Karpas-422 (cell line): ENCODE results near the gene CMBL. TPM values are rescaled to one million over a fixed set of nuclear protein-coding genes. Genes with fewer than 3 reads are reported as not detected.
"Not testable (repeated sequence)": the region's sequence is repeated elsewhere in the genome, so short reads cannot be mapped to it uniquely, and the experiment has no call there.

Experiments
- DNase-seq: peaks from one replicate; pipeline ENCODE4 v3.0.0-alpha.2; 2015
- H2AFZ ChIP-seq: fragments of 200-600 bp; sonication (generic); 2 replicates; pipeline ENCODE4 v1.6.1; 2014; ENCODE audit warnings: antibody characterized with exemption, low read length, mixed read lengths
- H3K27ac ChIP-seq: fragments of 200-600 bp; sonication (generic); 2 replicates; pipeline ENCODE4 v1.5.1; 2014; ENCODE audit warnings: mild to moderate bottlenecking, low read length, moderate library complexity
- H3K27me3 ChIP-seq: fragments of 200-600 bp; sonication (generic); 2 replicates; pipeline ENCODE4 v1.6.1; 2014; ENCODE audit warnings: low read length, mixed read lengths
- H3K36me3 ChIP-seq: fragments of 200-600 bp; sonication (generic); 2 replicates; pipeline ENCODE4 v1.6.1; 2014; ENCODE audit warnings: low read length, mixed read lengths; ENCODE audit not compliant: insufficient read depth
- H3K4me1 ChIP-seq: fragments of 200-600 bp; sonication (generic); 2 replicates; pipeline ENCODE4 v1.6.1; 2014; ENCODE audit warnings: mild to moderate bottlenecking, low read length, mixed read lengths
- H3K4me2 ChIP-seq: fragments of 200-600 bp; sonication (generic); 2 replicates; pipeline ENCODE4 v1.6.1; 2014; ENCODE audit warnings: low read length, low read depth, mild to moderate bottlenecking; ENCODE audit not compliant: poor library complexity, severe bottlenecking
- H3K4me3 ChIP-seq: fragments of 200-600 bp; sonication (generic); 2 replicates; pipeline ENCODE4 v1.5.1; 2014; ENCODE audit warnings: mild to moderate bottlenecking, antibody characterized with exemption, low read length, mixed read lengths
- H3K79me2 ChIP-seq: fragments of 200-600 bp; sonication (generic); 2 replicates; pipeline ENCODE4 v1.6.1; 2014; ENCODE audit warnings: mild to moderate bottlenecking, low read length, mixed read lengths
- H3K9ac ChIP-seq: fragments of 200-600 bp; sonication (generic); 2 replicates; pipeline ENCODE4 v1.6.0; 2014; ENCODE audit warnings: low read length
- H3K9me2 ChIP-seq: fragments of 200-600 bp; sonication (generic), shearing (Covaris generic); replicated peaks from 2 replicates; pipeline ENCODE4 v1.6.0; 2014; ENCODE audit warnings: mild to moderate bottlenecking, low read length, moderate library complexity; ENCODE audit not compliant: insufficient read depth
- H3K9me3 ChIP-seq: fragments of 300-700, 200-600 bp; sonication (generic); 2 replicates; pipeline ENCODE4 v1.6.1; 2014; ENCODE audit warnings: low read length, mixed read lengths
- H4K20me1 ChIP-seq: fragments of 200-600 bp; sonication (generic); 2 replicates; pipeline ENCODE4 v1.6.1; 2014; ENCODE audit warnings: mild to moderate bottlenecking, antibody characterized with exemption, low read length, low read depth; ENCODE audit not compliant: insufficient read depth
- total RNA-seq: library from RNA; depleted of rRNA; stranded (reverse); fragments of >200 nt; shearing (Covaris generic); gene quantifications from 2 replicates; pipeline ENCODE4 v1.2.3, GENCODE V29; 2014; ENCODE audit warnings: low replicate concordance

Gene CMBL
- total RNA-seq, 1 experiment from 2014 or later: not detected

DNA sequence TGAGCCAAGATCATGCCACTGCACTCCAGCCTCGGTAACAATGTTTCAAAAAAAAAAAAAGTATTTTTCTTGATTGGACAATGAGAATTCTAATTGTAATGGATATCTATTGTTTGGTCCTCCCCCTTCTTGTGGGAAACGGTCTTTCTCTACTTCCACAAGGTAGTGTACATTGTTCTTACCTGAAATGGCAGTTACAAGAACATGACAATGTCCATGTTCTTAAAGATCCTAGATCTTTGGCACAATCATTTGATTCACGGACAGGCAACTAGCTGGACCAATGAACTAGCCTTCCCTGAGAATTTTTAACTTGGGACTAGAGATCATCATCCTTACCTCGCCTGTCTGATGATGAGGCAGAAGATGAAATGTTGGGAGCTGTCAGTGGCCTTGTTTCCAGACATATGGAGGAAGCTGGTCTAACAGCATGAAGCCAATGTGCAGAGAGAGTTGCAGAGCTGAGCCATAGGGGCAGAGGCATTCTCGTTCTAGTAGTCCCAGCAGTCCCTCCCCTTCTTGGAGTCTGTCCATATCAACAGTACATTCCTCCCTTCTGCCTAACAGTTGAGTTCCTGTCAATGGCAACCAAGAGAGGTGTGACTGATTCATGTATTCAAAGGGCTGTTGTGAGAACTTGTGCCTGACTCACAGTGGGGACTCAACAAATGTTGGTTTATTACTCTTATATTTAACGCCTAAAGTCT lies 43.6 kb upstream of the CMBL start:
- Histone ChIP-seq H2AFZ (no peak overlapping the region), H3K27me3 (no peaks in the 10 kb centered on the region), H3K4me3 (no peak overlapping the region), H3K27ac (no peak overlapping the region), H3K4me1 (peaks cover 26% of the 10 kb centered on the region), H3K79me2 (peaks cover 26% of the 10 kb centered on the region), H3K9me2 (no peaks in the 10 kb centered on the region), H3K9ac (no peak overlapping the region), H3K4me2 (no peak overlapping the region), H3K36me3 (no peaks in the 10 kb centered on the region), H4K20me1 (peaks cover 9% of the 10 kb centered on the region; the same call in 1 of the 2 replicates), H3K9me3 (no peaks in the 10 kb centered on the region)
- DNase-seq: no peak

DNA sequence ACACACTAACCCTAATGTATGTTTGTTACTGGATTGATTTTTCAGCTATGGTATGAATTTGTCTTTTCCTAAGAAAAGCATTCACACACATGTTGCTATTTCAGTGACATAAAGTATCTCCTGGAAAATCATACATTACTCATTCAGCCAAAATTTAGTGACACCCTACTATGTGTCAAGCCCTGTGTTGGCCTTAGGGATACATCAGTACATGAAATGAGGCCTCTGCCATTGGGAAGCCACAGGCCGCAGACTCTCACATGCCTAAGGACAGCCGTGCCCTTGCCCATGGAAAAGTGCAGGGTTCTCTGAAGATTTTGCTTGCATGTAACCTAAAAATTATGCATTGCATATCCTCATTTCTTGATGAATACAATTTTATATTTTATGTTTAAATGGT lies 40.6 kb upstream of the CMBL start:
- Histone ChIP-seq H3K36me3 (no peaks in the 10 kb centered on the region), H4K20me1 (no peaks in the 10 kb centered on the region), H3K4me2 (no peak overlapping the region), H3K4me1 (peaks cover 11% of the 10 kb centered on the region), H3K27me3 (no peaks in the 10 kb centered on the region), H3K9ac (no peak overlapping the region), H3K9me2 (no peaks in the 10 kb centered on the region), H3K79me2 (no peaks in the 10 kb centered on the region), H3K4me3 (no peak overlapping the region), H3K27ac (no peak overlapping the region), H2AFZ (no peak overlapping the region), H3K9me3 (no peaks in the 10 kb centered on the region)
- no peak for DNase-seq

DNA sequence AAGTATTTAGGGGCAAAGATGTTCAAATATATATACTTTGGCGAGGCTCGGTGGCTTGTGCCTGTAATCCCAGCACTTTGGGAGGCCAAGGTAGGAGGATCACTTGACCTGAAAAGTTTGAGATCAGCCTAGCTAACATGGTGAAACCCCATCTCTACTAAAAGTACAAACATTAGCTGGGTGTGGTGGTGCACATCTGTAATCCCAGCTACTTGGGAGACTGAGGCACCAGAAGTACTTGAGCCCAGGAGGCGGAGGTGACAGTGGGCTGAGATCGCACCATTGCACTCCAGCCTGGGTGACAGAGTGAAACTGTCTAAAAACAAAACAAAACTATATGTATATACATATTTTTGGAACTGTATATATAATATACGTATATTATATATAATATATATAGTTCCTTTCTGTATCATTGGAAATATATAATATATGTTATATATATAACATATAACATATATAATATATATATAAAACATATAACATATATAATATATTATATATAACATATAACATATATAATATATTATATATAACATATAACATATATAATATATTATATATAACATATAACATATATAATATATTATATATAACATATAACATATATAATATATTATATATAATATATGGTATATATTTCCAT lies 36.9 kb upstream of the CMBL start:
- H3K79me2 ChIP-seq, H3K9me2 ChIP-seq: not testable (repeated sequence)

DNA sequence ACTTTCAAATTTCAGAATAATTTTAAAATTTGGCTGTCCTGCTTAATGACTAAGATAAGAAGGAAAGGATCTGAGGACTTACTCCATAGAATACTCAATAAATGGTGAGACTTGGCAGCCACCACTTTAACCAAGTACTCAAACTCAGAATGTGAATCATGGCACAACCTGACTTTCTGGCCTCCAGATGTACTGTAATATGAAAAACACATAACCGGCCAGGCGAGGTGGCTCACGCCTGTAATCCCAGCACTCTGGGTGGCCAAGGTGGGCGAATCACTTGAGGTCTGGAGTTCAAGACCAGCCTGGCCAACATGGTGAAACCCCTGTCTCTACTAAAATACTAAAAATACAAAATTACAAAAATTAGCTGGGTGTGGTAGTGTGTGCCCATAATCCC lies 35.8 kb upstream of the CMBL start:
- H3K9me3 ChIP-seq: no peaks in the 10 kb centered on the region

More for the DNA sequence above, 36.9 kb upstream of the CMBL start:
- not testable (repeated sequence) for H4K20me1 ChIP-seq, H3K9me3 ChIP-seq, H3K4me2 ChIP-seq, H3K4me1 ChIP-seq, H3K27ac ChIP-seq, H3K4me3 ChIP-seq, DNase-seq, H3K9ac ChIP-seq, H2AFZ ChIP-seq, H3K27me3 ChIP-seq, H3K36me3 ChIP-seq

DNA sequence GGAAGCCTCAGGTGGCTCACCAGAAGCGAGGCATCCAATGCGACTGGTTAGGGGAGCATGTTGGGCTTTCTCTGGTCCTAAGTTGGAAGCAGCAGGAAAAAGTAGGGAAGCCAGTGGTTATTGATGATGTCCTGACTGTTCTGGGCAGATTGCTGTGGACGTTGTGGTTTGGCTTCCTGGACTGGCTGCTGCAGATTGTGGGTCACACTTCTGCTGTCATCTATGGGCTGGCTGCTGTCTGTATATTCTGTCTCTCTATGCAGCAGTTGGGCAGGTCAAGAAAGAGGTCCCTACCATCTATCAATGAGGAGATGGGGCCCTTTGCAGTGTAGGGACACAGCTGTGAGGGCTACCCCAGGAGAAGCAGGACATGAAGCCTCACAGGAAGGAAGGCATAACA lies 32.3 kb upstream of the CMBL start:
- no peaks in the 10 kb centered on the region for H3K27me3 ChIP-seq
- no peaks in the 10 kb centered on the region for H3K9me2 ChIP-seq
- no peak overlapping the region for H3K27ac ChIP-seq
- no peak overlapping the region for H3K9ac ChIP-seq
- no peak for DNase-seq
- no peaks in the 10 kb centered on the region for H3K79me2 ChIP-seq
- H4K20me1 ChIP-seq: no peaks in the 10 kb centered on the region
- no peak overlapping the region for H3K4me2 ChIP-seq
- H3K9me3 ChIP-seq: no peaks in the 10 kb centered on the region
- no peak overlapping the region for H2AFZ ChIP-seq
- H3K4me1 ChIP-seq: no peaks in the 10 kb centered on the region
- no peak overlapping the region for H3K4me3 ChIP-seq
- no peaks in the 10 kb centered on the region for H3K36me3 ChIP-seq

More for the DNA sequence above, 35.8 kb upstream of the CMBL start:
- Histone ChIP-seq H3K4me2 (no peak overlapping the region), H4K20me1 (no peaks in the 10 kb centered on the region), H3K79me2 (no peaks in the 10 kb centered on the region), H3K4me3 (no peak overlapping the region), H3K27ac (no peak overlapping the region), H2AFZ (no peak overlapping the region), H3K36me3 (no peaks in the 10 kb centered on the region), H3K4me1 (no peaks in the 10 kb centered on the region), H3K27me3 (no peaks in the 10 kb centered on the region), H3K9ac (no peak overlapping the region), H3K9me2 (no peaks in the 10 kb centered on the region)
- DNase-seq: no peak

DNA sequence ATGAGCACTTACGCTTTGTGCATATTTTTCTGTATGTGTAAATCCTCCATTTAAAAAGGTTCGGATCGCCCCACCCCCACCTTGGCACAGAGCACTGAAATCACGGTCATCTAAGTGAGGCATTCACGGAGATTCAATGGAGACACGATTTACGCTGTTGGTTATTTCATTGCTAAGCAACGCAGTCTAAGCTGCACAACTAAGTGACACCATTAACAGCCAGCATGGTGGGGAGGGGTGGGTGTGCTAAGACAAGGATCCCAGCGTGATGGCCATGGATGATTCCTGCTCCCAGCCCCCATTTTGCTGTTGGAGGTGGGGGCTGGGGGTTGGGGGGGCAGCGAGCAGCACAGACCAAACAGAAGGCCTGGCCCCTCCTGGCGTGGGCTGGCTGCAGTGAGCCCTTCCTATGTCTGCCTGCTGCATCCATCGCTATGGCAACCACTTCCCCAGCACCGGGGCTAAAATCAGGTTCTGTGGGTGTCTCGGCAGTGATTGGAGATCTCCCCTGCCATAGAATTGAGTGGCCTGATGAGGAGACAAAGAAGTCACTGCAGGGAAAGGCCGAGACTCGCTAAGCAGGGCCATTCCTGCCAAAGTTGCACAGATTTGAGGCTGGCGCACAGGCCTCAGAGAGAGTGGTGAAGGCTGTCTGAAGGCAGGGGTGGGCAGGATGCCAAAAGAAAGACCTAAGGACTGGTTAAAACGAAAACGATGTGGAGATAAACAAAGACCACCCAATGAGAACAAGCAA lies 31.5 kb upstream of the CMBL start:
- Histone ChIP-seq H3K9me3 (no peaks in the 10 kb centered on the region), H2AFZ (no peak overlapping the region), H3K4me3 (no peak overlapping the region), H3K4me2 (no peak overlapping the region), H3K79me2 (no peaks in the 10 kb centered on the region), H3K9me2 (no peaks in the 10 kb centered on the region), H3K27me3 (no peaks in the 10 kb centered on the region), H3K27ac (no peak overlapping the region), H3K4me1 (no peaks in the 10 kb centered on the region), H3K9ac (no peak overlapping the region), H4K20me1 (no peaks in the 10 kb centered on the region), H3K36me3 (no peaks in the 10 kb centered on the region)
- no peak for DNase-seq

DNA sequence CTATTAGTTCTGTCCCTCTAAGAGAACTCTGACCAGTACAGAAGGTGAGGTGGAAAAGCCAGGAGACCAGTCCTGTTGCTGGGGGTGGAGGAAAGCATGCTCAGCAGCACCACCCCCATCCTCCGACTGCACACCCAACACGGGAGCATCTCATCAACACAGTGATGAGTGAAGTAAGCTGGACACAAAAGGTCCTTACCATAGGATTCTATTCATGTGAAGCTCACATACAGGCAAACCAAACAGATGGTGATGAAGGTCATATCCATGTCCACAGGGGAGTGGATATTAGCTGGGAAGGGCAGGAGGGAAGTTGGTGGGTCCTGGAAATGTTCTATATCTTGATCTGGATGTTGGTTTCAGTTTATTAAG lies 31.0 kb upstream of the CMBL start:
- no peak for DNase-seq
- H3K36me3 ChIP-seq: no peaks in the 10 kb centered on the region
- no peaks in the 10 kb centered on the region for H3K27me3 ChIP-seq
- H3K4me3 ChIP-seq: no peak overlapping the region
- H3K9me2 ChIP-seq: no peaks in the 10 kb centered on the region
- no peaks in the 10 kb centered on the region for H3K9me3 ChIP-seq
- H2AFZ ChIP-seq: no peak overlapping the region
- H4K20me1 ChIP-seq: no peaks in the 10 kb centered on the region
- no peak overlapping the region for H3K9ac ChIP-seq
- H3K4me1 ChIP-seq: no peaks in the 10 kb centered on the region
- H3K79me2 ChIP-seq: no peaks in the 10 kb centered on the region
- no peak overlapping the region for H3K4me2 ChIP-seq
- H3K27ac ChIP-seq: no peak overlapping the region

DNA sequence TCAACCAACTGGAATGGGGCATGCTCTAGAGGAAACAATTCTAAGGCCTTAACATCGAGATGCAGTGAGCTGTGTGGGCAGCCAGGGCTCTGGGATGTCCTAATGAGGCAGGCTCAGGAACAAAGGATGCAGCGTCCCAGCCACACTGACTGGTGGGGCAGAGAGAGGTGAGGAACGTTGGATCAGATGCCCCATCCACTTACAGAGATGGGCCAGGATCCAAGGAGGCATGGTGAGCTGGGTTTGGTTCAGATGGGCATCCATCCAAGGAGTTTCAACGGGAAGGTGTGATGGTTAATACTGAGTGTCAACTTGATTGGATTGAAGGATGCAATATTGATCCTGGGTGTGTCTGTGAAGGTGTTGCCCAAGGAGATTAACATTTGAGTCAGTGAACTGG lies 30.3 kb upstream of the CMBL start:
- Histone ChIP-seq H3K27me3 (no peaks in the 10 kb centered on the region), H3K36me3 (no peaks in the 10 kb centered on the region), H3K9me3 (no peaks in the 10 kb centered on the region), H4K20me1 (no peaks in the 10 kb centered on the region), H3K27ac (no peak overlapping the region), H3K4me3 (no peak overlapping the region), H3K4me1 (no peaks in the 10 kb centered on the region), H2AFZ (no peak overlapping the region), H3K79me2 (no peaks in the 10 kb centered on the region), H3K4me2 (no peak overlapping the region), H3K9me2 (no peaks in the 10 kb centered on the region), H3K9ac (no peak overlapping the region)
- no peak for DNase-seq
